HepG2 (cell line): ENCODE measurements around the gene PWP1. TPM values are rescaled to one million over a fixed set of nuclear protein-coding genes. Genes with fewer than 3 reads are reported as not detected.

Experiments used
- HDAC2 ChIP-seq: sonication (generic); formaldehyde crosslinking; IDR thresholded peaks from 2 replicates; pipeline ENCODE4 v1.4.0; 2020; ENCODE audit warnings: missing genetic modification reagents
- SMAD3 ChIP-seq: sonication (generic); formaldehyde crosslinking; IDR thresholded peaks from 2 replicates; pipeline ENCODE4 v1.4.0; 2020; ENCODE audit warnings: missing genetic modification reagents
- THYN1 ChIP-seq: sonication (generic); formaldehyde crosslinking; IDR thresholded peaks from 2 replicates; pipeline ENCODE4 v1.8.1; 2023; ENCODE audit warnings: low read depth, mild to moderate bottlenecking, moderate library complexity, missing genetic modification reagents, borderline replicate concordance
- ZNF354B ChIP-seq: sonication (generic); formaldehyde crosslinking; IDR thresholded peaks from 2 replicates; pipeline ENCODE4 v1.8.0; 2022; ENCODE audit warnings: mild to moderate bottlenecking, missing genetic modification reagents
- ZNF775 ChIP-seq: sonication (generic); formaldehyde crosslinking; IDR thresholded peaks from 2 replicates; pipeline ENCODE4 v1.4.0; 2020; ENCODE audit warnings: missing genetic modification reagents, mild to moderate bottlenecking, moderate library complexity, borderline replicate concordance
- polyA plus RNA-seq, 8 experiments: library from polyadenylated mRNA; depleted of rRNA in 3 of 8; stranded (reverse) in 7 of 8; unstranded in 1 of 8; fragments of >200 nt; fragmentation: Illumina TruSeq in 4 of 8; extraction: Trizol in 4 of 8; gene quantifications; 2 replicates each; pipeline versions ENCODE4 v1.2.1 to v1.2.3, GENCODE V29; 2011 to 2016; ENCODE audit warnings: low read depth in 4 of 8, missing spikeins in 1 of 8, mixed read lengths in 1 of 8; ENCODE audit not compliant: insufficient read depth in 1 of 8
- total RNA-seq, 5 experiments: library from RNA; depleted of rRNA; stranded (reverse); fragments of >200 nt; fragmentation: Illumina TruSeq; extraction: Trizol; gene quantifications; 2 replicates each; pipeline ENCODE4 v1.2.3, GENCODE V29; 2016; ENCODE audit warnings: low read depth in 1 of 5
- TF ChIP-seq, protein P1 (sequence below): sonication (generic); formaldehyde crosslinking; IDR thresholded peaks from 2 replicates; pipeline ENCODE4; 2020; ENCODE audit warnings: missing genetic modification reagents, mild to moderate bottlenecking, borderline replicate concordance
- TF ChIP-seq, protein P2 (sequence below): sonication (generic); formaldehyde crosslinking; IDR thresholded peaks from 2 replicates; pipeline ENCODE4 v1.4.0; 2020; ENCODE audit warnings: missing genetic modification reagents

The PWP1 gene
- total and polyA plus RNA-seq, 2 of the 13 experiments (the other 11 are each of a cell fraction or from before 2014, with no cell fraction given): 65.9 to 70.2 TPM

DNA sequence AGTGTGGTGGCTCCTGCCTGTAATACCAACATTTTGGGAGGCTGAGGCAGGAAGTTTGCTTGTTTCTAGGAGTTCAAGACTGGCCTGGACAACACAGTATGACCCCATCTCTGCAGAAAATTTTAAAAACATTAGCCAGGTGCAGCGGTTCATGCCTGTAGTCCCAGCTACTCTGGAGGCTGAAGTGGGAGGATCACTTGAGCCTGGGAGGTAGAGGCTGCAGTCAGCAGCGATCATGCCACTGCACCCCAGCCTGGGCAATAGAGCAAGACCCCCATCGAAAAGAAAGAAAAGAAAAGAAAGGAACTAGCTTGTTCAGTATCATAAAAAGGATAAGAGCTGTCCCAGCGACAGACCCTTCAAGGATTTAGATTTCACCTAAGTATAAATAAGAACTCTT lies 18.1 kb upstream of the PWP1 start (continued):
- TF ChIP-seq SMAD3 (CRISPR knock-in tag): no peak
- TF ChIP-seq HDAC2 (CRISPR knock-in tag): no peak
- TF ChIP-seq, protein P1, sequence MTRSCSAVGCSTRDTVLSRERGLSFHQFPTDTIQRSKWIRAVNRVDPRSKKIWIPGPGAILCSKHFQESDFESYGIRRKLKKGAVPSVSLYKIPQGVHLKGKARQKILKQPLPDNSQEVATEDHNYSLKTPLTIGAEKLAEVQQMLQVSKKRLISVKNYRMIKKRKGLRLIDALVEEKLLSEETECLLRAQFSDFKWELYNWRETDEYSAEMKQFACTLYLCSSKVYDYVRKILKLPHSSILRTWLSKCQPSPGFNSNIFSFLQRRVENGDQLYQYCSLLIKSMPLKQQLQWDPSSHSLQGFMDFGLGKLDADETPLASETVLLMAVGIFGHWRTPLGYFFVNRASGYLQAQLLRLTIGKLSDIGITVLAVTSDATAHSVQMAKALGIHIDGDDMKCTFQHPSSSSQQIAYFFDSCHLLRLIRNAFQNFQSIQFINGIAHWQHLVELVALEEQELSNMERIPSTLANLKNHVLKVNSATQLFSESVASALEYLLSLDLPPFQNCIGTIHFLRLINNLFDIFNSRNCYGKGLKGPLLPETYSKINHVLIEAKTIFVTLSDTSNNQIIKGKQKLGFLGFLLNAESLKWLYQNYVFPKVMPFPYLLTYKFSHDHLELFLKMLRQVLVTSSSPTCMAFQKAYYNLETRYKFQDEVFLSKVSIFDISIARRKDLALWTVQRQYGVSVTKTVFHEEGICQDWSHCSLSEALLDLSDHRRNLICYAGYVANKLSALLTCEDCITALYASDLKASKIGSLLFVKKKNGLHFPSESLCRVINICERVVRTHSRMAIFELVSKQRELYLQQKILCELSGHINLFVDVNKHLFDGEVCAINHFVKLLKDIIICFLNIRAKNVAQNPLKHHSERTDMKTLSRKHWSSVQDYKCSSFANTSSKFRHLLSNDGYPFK: no peak
- TF ChIP-seq, protein P2, sequence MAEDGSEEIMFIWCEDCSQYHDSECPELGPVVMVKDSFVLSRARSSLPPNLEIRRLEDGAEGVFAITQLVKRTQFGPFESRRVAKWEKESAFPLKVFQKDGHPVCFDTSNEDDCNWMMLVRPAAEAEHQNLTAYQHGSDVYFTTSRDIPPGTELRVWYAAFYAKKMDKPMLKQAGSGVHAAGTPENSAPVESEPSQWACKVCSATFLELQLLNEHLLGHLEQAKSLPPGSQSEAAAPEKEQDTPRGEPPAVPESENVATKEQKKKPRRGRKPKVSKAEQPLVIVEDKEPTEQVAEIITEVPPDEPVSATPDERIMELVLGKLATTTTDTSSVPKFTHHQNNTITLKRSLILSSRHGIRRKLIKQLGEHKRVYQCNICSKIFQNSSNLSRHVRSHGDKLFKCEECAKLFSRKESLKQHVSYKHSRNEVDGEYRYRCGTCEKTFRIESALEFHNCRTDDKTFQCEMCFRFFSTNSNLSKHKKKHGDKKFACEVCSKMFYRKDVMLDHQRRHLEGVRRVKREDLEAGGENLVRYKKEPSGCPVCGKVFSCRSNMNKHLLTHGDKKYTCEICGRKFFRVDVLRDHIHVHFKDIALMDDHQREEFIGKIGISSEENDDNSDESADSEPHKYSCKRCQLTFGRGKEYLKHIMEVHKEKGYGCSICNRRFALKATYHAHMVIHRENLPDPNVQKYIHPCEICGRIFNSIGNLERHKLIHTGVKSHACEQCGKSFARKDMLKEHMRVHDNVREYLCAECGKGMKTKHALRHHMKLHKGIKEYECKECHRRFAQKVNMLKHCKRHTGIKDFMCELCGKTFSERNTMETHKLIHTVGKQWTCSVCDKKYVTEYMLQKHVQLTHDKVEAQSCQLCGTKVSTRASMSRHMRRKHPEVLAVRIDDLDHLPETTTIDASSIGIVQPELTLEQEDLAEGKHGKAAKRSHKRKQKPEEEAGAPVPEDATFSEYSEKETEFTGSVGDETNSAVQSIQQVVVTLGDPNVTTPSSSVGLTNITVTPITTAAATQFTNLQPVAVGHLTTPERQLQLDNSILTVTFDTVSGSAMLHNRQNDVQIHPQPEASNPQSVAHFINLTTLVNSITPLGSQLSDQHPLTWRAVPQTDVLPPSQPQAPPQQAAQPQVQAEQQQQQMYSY (CRISPR knock-in tag): no peak
- no peak for TF ChIP-seq ZNF354B (CRISPR knock-in tag)
- no peak for TF ChIP-seq ZNF775 (CRISPR knock-in tag)
- TF ChIP-seq THYN1 (CRISPR knock-in tag): no peak
- TF ChIP-seq, all 625 proteins: peak for 0
